RPMI7951 (cell line): ENCODE measurements around the gene CCDC148. TPM values are rescaled to one million over a fixed set of nuclear protein-coding genes. Genes with fewer than 3 reads are reported as not detected.

Experiments
- DNase-seq: peaks from one replicate; pipeline ENCODE4 v3.0.0-alpha.2; 2012; ENCODE audit warnings: low read depth
- total RNA-seq: library from RNA; depleted of rRNA; stranded (reverse); fragments of >200 nt; shearing (Covaris generic); gene quantifications from 2 replicates; pipeline ENCODE4 v1.2.3, GENCODE V29; 2014

The CCDC148 gene
- total RNA-seq, 1 experiment from 2014 or later: 1.4 TPM

DNA sequence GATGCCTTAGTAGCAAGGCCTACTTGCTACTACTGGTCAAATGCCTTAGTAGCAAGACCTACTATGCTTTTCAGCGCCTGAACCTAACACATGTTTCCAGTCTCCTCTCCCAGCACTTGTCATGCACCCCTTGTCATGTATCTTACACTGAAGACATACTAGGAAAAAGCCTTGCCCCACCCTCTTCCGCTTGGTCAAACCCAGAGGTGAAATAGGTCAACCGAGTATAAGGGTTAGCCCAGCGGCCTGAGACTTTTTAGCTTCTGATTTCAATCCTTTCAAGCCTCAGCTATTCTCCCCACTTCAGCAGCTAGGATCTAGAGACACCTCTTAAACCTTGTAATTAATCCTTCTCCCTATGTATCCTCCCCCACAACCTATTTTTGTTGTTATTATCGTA, 281.6 kb downstream of the CCDC148 start:
- no peak for DNase-seq

DNA sequence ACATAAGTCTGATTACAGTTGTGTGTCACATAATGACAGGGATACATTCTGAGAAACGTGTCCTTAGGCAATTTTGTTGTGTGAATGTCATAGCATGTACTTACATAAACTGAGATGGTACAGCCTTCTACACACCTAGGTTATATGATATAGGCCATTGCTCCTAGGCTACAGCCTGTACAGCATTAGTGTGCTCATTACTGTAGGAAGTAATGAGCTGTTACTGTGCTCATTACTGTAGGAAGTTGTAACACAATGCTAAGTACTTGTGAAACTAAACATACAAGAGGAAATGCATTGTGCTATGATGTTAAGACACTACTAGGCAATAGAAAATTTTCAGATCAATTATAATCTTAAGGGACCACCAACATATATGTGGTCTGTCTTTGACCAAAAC, 282.1 kb downstream of the CCDC148 start:
- no peak for DNase-seq

DNA sequence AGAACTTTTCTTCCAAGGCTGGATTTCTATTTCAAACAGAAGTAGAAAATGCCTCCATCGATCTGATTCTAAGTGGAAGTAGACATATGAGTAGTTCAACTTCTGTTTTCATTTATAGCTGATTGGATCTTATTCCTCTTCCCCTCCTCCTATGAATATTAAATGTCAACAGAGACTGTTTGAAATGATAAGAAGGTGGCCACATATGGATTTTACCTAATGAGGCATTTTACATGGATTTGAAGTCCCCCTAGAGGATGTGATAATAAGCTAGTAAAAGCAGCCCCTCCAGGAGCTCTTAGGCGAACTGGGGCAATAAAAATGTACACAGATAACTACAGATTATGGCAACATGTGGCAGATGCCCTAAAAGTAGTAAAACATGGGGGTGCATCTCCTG, 283.8 kb downstream of the CCDC148 start:
- DNase-seq: no peak

DNA sequence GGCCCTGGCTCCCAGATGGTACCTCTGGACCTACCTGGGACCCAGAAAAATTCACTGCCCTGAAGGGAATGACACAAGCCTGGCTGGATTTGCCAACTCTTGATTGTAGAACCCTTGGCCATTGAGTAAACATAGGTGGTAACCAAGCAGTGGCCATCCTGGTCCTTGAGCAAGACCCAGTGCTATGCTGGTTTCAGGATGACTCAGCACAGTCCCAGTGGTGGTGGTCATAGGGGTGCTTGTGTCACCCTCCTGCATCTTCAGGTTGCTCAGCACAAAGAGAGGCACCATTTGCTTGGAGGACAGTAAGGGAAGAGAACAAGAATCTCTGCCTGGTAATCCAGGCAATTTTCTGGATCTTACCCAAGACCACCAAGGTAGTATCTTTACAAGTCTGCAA, 302.0 kb downstream of the CCDC148 start:
- no peak for DNase-seq

DNA sequence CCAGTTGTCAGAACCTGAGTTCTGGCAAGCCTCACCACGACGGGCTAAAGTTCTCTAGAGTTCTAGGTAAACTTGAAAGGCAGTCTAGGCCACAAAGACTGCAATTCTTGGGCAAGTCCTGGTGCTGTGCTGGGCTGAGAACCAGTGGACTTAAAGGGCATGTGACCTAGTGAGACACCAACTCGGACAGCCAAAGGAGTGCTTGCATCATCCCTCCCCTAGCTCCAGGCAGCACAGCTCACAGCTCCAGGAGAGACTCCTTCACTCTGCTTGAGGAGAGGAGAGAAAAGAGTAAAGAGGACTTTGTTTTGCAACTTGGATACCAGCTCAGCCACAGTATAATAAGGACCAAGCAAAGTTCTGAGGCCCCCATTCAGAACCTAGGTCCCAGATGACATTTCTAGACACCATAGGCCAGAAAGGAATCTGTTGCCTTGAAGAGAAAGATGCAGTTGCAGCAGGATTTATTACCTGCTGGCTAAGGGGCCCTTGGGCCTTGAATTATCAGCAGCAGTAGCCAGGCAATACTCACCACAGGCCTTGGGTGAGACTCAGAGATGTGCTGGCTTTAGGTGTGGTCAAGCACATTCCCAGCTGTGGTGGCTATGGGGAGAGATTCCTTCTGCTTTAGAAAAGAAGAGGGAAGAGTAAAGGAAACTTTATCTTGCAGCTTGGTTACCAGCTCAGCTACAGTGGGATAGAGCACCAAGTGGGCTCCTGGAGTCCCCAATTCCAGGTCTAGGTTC, 303.1 kb downstream of the CCDC148 start:
- no peak for DNase-seq

DNA sequence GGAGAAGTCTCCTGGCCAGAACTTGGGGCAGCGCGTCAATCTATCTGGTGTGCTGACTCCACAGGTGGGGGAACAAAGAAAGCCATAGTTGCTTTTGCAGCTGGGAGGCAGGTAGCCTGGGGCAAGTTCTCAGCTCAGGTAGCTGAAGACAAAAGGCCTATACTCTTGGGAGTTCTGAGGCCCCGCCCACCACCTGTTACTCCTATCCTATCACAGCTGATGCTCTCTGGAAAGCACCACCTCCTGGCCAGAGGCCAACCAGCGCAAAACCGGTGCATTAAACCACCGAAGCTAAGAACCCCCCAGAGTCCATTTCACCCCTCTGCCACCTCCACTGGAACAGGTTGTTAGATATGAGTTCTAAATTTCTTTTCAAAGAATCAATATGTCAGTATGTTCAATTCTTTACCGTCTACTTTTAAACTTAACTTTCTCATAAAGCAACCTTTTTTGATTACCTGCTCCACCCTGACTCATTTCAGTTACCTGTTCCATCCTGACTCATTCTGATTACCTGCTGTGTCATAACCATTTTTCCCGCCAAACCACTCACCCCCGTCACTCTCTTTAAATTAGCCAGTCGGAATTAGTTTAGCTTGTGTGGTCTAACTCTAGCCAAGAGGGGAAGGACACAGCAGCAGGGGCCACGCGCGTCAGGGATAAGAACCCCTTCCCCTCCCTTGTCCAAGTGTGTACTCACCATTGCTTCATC, 311.5 kb downstream of the CCDC148 start:
- DNase-seq: no peak

DNA sequence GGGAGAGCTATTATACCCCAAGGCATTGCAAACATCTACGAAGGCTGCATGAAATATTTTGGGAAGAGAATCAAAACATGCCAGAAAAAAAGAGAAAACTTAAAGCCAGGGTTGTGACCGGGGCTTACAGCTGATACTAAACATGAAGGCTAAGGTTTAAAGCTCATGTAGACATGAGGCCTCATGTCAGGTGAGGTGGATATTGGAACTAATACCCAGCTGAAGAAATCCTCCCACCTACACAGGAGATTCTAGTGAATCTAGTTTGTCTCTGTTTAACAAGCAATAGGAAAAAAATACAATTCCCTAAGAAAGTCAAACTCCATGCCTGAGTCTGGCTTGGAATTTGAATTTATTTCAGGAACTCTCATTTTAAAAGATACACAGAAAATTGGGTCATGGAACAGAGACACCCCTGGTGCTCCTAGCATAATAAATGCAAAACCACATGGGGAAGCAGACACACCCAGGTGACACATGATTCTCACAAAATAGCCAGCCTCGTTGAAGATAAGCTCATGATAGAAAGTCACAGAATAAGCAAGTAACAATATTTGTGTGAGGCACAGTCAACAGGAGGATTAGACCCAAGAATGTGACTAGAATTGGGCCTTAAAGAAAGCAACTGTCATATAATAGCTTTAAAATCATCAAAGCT, 312.7 kb downstream of the CCDC148 start:
- no peak for DNase-seq

DNA sequence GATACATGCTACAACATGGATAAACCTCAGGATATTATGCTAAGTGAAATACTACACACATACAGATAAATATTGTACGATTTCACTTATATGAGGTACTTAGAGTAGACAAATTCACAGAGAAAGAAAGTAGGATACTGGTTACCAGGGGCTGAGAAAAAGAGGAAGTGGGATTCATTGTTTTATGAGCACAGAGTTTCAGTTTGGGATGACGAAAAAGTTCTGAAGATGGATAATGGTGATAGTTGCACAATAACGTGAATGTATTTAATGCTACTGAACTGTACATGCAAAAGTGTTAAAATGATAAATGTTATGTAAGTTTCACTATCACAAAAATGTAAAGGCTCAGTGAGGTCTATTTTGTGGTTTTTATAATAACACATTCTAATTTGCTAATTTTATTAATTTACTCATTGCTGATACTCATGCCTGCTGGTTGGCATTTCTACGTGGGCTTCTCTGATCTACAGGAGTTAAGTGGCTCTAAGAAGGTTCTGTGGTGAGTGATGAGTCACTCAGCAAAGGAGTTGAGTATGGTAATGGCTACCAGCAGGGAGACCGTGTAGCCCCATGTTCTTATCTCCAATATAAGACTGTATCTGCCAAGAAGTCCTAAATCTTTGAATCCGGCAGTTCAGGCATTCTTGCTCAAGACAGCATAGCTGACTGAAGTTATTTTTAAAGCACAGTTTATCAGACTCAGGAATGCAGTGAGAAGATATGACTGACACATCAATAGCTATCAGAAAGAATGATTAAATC, 313.8 kb downstream of the CCDC148 start:
- peak; percentile 11 for DNase-seq

DNA sequence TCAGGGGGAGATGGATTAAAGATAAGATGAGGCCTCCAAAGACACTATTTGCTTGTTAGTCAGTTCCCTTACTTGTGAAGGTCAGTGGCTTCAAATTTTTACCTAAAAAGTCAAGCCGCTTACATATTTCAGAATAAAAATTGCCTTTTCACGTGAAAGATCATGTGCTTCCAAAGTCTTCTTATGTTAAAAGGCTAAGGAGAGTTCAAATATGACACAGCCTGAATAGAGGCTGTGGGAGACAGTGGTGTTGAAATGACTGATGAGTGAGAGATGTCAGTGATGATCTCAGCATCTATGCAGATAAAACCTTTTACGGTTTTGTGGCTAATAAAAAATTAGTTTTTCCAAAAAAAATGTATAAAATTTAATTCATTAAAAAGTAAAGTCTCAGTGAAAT, 314.4 kb downstream of the CCDC148 start:
- DNase-seq: no peak

DNA sequence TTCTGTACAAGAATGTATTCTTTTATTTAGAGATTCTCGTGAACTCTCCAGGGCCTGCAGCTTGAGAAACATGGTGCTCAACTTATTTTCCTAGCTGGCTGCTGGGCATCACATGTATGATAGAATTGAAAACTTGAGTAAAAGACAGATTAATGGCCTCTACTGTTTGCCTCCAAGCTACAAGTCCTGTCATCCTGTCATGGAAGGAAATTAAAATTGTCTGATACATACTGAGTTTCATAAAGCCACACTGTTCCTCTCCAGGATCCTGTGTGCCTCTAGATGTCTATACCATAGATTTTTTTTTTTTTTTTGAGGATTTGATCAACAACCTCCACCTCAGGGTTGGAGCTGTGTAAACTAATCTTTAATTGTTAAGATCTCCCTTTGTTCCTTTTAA, 316.4 kb downstream of the CCDC148 start:
- DNase-seq: no peak

DNA sequence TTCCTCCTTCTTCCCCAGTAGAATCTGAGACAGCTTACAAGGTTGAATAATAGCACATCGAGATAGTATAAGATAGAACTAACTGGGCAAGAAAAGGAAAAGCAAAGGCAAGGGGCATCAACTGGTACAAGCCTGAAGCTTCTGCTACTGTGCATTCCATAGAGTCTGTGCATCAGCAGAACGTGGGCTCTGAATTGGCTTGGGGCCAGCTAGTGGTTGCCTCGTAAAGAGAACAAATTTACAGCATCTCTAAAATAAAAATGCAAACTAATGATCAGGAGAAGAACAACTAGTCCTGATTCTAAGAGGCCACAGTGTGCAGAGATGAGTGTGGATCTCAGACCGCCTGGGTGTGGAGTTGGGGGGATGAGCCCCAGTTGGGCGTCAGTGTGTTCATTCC, 318.3 kb downstream of the CCDC148 start:
- no peak for DNase-seq

DNA sequence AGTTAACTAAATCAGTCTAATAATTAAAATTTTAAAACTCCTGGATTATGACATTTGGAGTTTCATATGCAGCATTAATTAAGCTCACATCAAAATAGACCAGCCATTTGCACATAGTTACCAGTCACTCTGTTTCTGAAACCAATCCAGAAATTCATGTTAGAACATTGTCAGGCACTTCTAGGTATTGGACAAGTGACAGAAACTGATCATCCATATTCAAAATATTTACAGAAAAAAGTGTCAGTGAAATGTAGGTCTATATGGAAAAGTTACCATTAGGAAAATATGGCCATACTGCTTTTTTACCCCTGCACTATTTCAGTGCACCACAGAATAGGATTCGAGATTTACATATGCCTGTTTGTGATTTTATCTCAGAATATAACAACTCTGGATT, 321.5 kb downstream of the CCDC148 start:
- no peak for DNase-seq

DNA sequence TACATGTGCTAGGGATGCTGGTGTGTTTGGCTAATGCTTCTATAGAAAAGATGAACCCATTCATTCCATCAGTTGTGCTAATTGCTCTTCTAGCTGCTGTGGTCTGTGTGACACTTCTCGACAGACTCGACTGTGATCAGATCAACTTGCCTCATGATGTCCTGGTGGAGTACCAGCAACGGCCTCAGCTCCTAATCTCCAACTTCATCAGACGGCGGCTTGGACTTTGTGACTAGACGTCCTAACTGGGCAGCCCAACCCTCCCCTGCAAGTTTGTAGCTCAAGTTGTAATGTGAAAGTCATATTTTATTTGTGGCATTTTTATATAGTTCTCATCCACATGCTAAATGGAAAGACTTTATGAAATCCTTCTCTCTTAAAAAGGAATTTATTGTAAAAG, 321.9 kb downstream of the CCDC148 start:
- DNase-seq: no peak

DNA sequence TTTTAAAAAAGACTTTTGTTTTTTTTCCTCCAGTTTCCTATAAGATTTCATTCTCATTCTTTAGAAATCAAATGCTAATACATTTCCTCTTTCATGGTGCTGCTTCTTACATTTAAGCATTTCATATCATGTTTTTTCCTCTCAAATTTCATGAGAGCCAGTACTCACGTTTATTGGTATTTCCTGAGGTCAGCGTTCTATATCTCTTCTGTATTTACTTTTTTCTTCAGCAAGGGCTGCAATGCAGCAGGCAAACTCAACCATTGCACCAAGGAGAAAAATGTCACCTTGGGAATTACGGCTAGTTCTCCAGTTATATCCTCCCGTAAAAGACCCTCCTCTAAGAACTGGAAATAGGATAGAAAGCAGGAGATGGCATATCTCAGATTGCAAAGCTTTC, 322.5 kb downstream of the CCDC148 start:
- DNase-seq: no peak

DNA sequence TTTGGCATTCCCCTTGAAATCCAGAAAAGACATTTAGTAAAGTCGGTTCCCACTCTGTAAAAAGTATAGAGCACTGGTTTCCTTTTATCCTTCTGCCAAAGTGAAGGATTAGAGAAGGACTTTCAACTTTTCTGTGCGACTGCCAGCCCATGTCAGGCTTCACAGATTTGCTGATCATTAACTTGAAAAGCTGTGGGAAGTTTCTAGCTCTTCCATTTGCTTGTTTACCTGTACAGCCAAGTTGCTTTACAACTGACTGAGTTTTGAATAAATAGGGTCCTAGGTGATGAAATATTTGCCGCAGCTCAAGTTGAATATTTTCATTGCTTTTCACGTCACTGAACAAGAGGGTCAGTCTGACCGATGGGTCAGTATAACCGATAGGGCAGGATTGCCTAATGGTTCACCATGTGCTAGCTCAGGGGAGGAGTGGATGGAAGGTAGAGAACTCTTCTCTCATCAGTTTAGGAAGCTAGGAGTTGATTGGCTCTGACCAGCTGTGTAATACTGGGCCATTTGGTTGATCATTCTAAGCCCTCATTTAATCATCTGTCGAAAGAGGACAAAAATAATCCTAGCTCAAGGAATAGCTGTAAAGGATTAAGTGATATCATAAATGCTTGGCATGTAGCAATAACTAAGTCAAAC, 324.5 kb downstream of the CCDC148 start:
- no peak for DNase-seq

DNA sequence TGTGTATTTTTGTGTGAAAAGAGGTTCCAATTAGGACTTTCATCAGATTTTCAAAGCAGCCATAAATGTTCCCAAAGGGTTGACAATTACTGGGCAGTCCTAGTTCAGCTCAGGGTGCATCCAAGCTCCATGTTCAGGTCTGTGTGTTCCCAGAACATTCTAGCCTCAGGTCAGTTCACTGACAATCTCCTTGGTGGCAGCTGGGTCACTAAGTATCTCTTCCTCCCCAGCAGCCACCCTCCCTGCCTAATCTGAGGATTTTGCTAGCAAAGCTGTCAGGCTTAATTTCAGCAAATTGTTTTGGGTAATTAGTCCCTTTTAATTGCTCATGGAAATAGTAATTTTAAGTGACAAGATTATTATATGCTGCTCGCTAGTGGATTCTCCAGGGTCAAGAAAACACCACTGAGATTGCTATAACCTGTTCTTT, 325.1 kb downstream of the CCDC148 start:
- no peak for DNase-seq

DNA sequence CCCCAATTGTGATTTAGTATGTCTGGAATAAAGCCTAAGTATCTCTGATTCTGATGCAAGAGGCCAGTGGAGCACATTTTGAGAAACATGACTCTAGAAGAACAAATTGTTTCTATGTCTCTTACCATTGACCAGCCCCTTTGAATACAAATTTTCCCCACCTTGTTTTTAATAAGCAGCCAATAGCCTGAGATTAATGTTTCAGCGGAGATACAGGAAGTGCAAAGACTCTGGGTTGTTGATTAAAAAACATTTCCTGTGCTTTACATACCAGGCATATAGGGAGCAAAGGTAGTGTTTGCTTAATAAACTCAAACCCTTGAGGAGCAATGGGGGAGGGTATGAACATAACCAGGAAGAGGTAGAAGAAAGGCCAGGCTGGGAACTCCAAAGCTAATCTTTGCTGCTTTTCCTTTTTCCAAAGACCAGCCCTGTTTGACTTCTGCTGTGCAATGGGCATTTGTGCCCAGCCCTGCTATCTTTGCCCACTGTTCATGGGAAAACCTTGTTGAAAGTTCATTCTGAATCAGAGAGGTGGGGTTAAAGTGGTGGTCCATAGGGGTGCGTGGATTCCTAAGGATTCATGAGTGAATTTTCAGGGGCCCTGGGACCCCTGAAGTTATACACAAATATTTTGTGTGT, 325.6 kb downstream of the CCDC148 start:
- DNase-seq: no peak

DNA sequence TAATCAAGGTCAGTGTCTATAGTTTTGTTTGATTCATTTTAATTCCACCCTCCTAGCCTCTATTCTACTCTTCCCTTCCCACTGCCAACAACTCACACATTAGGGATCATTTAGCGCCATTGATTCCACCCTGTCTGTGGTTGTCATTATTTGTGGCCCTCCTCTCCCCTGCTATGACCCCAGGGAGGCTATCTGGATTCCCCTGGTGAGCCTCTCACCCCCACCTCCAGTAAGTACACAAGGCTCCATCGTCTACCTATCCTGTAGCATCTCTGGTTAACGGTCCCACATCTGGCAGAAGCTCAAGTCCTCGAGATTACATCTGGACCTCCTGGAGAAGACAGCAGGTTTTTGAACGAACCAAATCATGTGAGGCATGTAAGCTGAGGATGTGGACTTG, 327.5 kb downstream of the CCDC148 start:
- DNase-seq: no peak

DNA sequence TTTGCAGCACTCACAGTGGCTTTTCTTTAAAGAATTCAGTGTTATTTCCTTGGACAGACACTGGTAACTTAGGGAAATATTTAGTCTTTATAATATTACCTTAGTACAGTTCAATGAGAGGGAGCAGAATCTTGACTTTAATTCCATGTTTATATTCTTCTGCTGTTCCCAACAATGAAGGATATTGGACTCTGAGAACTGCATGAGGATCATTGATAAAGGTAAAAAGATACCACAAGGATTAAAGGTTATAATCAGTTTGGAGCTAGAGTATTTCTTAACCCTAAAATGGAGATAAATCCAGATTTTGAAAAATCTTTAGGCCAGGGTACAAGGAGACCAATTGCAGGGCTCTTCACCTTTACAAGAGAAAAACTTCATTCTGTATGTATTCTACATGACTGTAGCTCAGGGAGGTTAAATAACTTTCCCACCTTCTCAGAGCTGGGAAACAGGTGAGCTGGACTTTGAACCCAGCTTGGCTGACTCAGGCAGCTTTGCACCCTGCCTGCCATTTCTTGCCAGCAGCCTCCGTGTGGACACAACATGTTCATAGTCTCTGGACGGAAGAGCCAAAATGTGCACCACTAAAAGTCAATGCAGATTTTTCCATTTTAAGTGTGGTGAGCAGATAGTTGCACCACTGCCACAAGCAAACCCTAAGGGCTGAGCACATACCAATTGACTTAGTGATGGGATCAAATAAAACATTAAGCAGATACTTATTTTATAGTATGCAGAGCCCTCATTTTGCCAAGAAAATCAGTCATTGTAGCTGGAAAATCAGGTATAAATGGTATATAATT, 328.2 kb downstream of the CCDC148 start:
- no peak for DNase-seq

DNA sequence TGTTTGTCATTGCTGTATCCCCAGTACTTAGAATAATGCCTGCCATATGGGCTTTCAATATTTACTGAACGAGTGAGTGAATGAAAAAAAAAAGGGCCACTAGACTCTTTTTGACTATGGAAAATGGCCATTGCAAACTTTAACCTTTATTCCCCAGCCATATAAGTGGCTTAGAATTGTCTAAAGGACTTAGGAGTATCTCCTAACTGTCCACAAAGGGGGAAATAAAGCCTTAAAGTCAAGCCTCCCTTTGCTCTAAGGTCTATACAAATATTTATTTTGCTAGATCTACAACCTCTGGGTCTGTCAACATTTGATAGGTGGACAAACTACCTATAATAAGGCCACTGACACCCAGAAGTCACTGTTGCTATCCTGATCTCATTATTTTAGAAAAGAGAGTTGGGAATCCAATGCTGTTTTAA, 329.2 kb downstream of the CCDC148 start:
- no peak for DNase-seq
